Neural progenitor cell (in vitro differentiated cells): ENCODE results near the gene NANOGP8. TPM values are rescaled to one million over a fixed set of nuclear protein-coding genes. Genes with fewer than 3 reads are reported as not detected.

Experiments
- DNase-seq: peaks from one replicate; pipeline ENCODE4 v3.0.0-alpha.2; 2016; ENCODE audit warnings: low spot score
- H2AFZ ChIP-seq: fragments of 200-600 bp; sonication (generic); replicated peaks from 2 replicates; pipeline ENCODE4 v1.6.1; 2016; ENCODE audit warnings: antibody characterized with exemption
- H3F3A ChIP-seq: fragments of 200-600 bp; sonication (generic); 2 replicates; pipeline ENCODE4 v1.6.1; 2016; ENCODE audit warnings: antibody characterized with exemption, low read depth
- H3K27ac ChIP-seq: fragments of 200-600 bp; sonication (generic); 2 replicates; pipeline ENCODE4 v1.5.1; 2016; ENCODE audit warnings: mild to moderate bottlenecking
- H3K27me3 ChIP-seq: fragments of 200-600 bp; sonication (generic); 2 replicates; pipeline ENCODE4 v1.6.1; 2016; ENCODE audit warnings: mild to moderate bottlenecking, moderate library complexity
- H3K36me3 ChIP-seq: fragments of 200-600 bp; sonication (generic); 2 replicates; pipeline ENCODE4 v1.5.1; 2016
- H3K4me1 ChIP-seq: fragments of 200-600 bp; sonication (generic); 2 replicates; pipeline ENCODE4 v1.6.1; 2016; ENCODE audit warnings: mixed run types
- H3K4me2 ChIP-seq: fragments of 200-600 bp; sonication (generic); 2 replicates; pipeline ENCODE4 v1.6.1; 2016
- H3K4me3 ChIP-seq: fragments of 200-600 bp; sonication (generic); 2 replicates; pipeline ENCODE4 v1.5.1; 2016
- H3K79me2 ChIP-seq: fragments of 200-600 bp; sonication (generic); 2 replicates; pipeline ENCODE4 v1.6.1; 2016; ENCODE audit warnings: low read depth
- H3K9ac ChIP-seq: fragments of 200-600 bp; sonication (generic); 2 replicates; pipeline ENCODE4 v1.6.1; 2016
- H3K9me3 ChIP-seq: fragments of 200-600 bp; sonication (generic); 2 replicates; pipeline ENCODE4 v1.5.1; 2016; ENCODE audit warnings: low read depth
- H4K20me1 ChIP-seq: fragments of 200-600 bp; sonication (generic); 2 replicates; pipeline ENCODE4 v1.6.1; 2016; ENCODE audit warnings: low read depth
- H3K27ac Mint-ChIP-seq: 3 replicates; pipeline ENCODE4 v1.8.0; 2021; ENCODE audit warnings: mixed read lengths
- H3K27me3 Mint-ChIP-seq: 2 replicates; pipeline ENCODE4 v1.8.0; 2022; ENCODE audit warnings: low read depth, mild to moderate bottlenecking, inconsistent platforms, moderate library complexity, mixed read lengths; ENCODE audit not compliant: insufficient read depth
- H3K36me3 Mint-ChIP-seq: 3 replicates; pipeline ENCODE4 v1.8.0; 2021; ENCODE audit warnings: mixed read lengths
- H3K4me1 Mint-ChIP-seq: 3 replicates; pipeline ENCODE4 v1.8.0; 2021; ENCODE audit warnings: mixed read lengths
- H3K4me3 Mint-ChIP-seq: 3 replicates; pipeline ENCODE4 v1.8.0; 2021; ENCODE audit warnings: mild to moderate bottlenecking, moderate library complexity, mixed read lengths
- H3K9me3 Mint-ChIP-seq: 3 replicates; pipeline ENCODE4 v1.8.0; 2020; ENCODE audit warnings: mixed read lengths
- CTCF ChIP-seq: fragments of 200-600 bp; sonication (generic); IDR thresholded peaks from 2 replicates; pipeline ENCODE4 v1.5.1; 2017; ENCODE audit warnings: antibody characterized with exemption, mild to moderate bottlenecking
- EZH2 ChIP-seq: fragments of 200-600 bp; sonication (generic); IDR thresholded peaks from 2 replicates; pipeline ENCODE4 v1.6.1; 2017; ENCODE audit warnings: antibody characterized with exemption, mild to moderate bottlenecking, moderate library complexity
- EZH2phosphoT487 ChIP-seq: fragments of 200-600 bp; sonication (generic); IDR thresholded peaks from 2 replicates; pipeline ENCODE4 v1.6.1; 2017; ENCODE audit warnings: antibody characterized with exemption
- total RNA-seq: library from RNA; depleted of rRNA; stranded (reverse); fragments of >200 nt; gene quantifications from 2 replicates; pipeline ENCODE4 v1.2.3, GENCODE V29; 2015; ENCODE audit warnings: low replicate concordance

The NANOGP8 gene
- total RNA-seq, 1 donor from 2014 or later, result not detected

DNA sequence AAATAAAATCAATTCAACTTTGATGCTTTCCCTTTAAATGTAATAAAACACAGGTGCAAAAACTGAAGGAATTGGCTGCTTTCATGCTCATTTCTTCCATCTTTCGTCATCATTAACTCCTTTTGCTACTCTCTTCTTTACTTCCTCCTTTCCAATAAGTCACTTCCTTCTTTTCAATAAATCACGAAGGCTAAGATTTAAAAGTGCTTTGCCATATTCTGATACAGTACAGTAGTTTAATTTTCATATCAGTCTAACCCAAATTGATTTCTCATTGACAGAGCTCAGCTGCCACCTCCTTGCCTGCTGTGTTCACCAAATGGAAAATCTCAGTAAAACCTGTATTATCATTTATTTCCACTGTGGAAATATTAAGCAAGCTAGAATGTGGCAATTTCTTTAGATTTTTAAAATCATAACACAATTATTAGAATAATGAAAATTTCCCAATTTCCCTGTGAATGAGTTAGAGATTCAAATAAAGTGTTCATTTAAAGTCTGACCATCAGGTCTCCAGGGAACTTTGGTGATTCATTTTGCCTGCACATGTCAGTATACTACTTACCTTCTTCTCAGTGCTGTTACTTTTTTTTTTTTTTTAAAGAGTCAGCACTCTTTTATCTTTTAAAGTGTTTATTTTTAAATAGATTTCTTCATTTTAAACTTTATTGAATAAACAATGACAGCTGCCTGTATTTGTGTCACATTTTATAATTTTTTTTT is 41.6 kb downstream of the NANOGP8 start:
- Histone ChIP-seq H3K9me3 (no peaks in the 10 kb centered on the region), H3K27me3 (no peaks in the 10 kb centered on the region), H3K4me2 (no peak overlapping the region), H3K36me3 (no peaks in the 10 kb centered on the region), H3K79me2 (no peaks in the 10 kb centered on the region), H3K4me1 (no peaks in the 10 kb centered on the region), H2AFZ (no peak overlapping the region), H4K20me1 (no peaks in the 10 kb centered on the region), H3K9ac (no peak overlapping the region), H3K4me3 (no peak overlapping the region), H3F3A (no peaks in the 10 kb centered on the region), H3K27ac (no peak overlapping the region)
- Mint-ChIP-seq H3K27me3 (no peaks in the 10 kb centered on the region), H3K9me3 (no peaks in the 10 kb centered on the region), H3K4me1 (no peaks in the 10 kb centered on the region), H3K27ac (no peak overlapping the region), H3K36me3 (no peaks in the 10 kb centered on the region), H3K4me3 (no peak overlapping the region)
- DNase-seq, result no peak
- no peak for TF ChIP-seq EZH2phosphoT487
- no peak for TF ChIP-seq CTCF
- no peak for TF ChIP-seq EZH2

GRCh38 chr15:35040339-35041255 is 44.5 kb downstream of the NANOGP8 start:
- Histone ChIP-seq H3K4me1 (no peaks in the 10 kb centered on the region), H3K9me3 (no peaks in the 10 kb centered on the region), H4K20me1 (no peaks in the 10 kb centered on the region), H3K4me2 (no peak overlapping the region), H3K27ac (no peak overlapping the region), H3K27me3 (no peaks in the 10 kb centered on the region), H3K36me3 (no peaks in the 10 kb centered on the region), H3K9ac (no peak overlapping the region), H2AFZ (no peak overlapping the region), H3K4me3 (no peak overlapping the region), H3F3A (no peaks in the 10 kb centered on the region), H3K79me2 (no peaks in the 10 kb centered on the region)
- H3K4me1 Mint-ChIP-seq, result no peaks in the 10 kb centered on the region
- H3K27ac Mint-ChIP-seq, result no peak overlapping the region
- no peak for DNase-seq
- H3K4me3 Mint-ChIP-seq, result no peak overlapping the region
- H3K27me3 Mint-ChIP-seq, result no peaks in the 10 kb centered on the region
- no peaks in the 10 kb centered on the region for H3K9me3 Mint-ChIP-seq
- no peaks in the 10 kb centered on the region for H3K36me3 Mint-ChIP-seq
- no peak for TF ChIP-seq CTCF

DNA sequence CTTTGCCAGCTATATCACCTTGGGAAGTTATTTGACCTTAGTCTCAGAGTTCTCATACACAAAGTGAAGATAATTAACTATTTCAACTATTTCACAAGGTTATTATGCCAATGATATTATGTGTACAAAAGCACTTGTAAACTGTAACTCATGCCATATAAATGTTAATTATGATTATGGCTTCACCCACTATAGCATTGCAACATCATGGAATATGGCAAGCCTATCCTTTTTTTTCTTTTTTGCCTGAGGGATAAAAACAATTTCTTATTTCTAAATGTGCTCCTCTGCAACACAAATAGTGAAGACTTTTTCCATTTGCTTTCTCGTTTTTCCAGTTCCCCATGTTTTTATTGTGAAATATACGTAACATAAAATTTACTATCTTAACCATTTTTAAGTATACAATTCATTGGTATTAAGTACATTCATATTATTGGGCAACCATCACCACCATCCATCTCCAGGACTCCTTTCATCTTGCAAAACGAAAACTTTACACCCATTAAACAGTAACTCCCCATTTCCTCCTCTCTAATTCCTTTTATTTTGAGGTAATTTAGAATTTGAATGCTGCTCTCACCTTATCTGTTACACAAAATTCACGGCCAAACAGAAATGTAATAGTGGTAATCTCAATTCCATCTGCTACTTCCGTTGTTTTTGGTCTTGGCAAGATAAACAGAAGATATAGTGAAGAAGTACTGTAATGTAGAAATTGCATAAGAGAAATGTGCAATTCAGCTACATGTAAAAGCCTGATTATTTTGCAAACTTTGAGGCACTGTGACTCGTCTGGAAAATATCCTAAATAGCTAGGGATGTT is 46.3 kb downstream of the NANOGP8 start:
- Histone ChIP-seq H3K27ac (no peak overlapping the region), H2AFZ (no peak overlapping the region), H3K27me3 (no peaks in the 10 kb centered on the region), H3K9ac (no peak overlapping the region), H3K9me3 (no peaks in the 10 kb centered on the region), H3F3A (no peaks in the 10 kb centered on the region), H3K4me1 (no peaks in the 10 kb centered on the region), H4K20me1 (no peaks in the 10 kb centered on the region), H3K36me3 (no peaks in the 10 kb centered on the region), H3K4me2 (no peak overlapping the region), H3K79me2 (no peaks in the 10 kb centered on the region), H3K4me3 (no peak overlapping the region)
- no peaks in the 10 kb centered on the region for H3K36me3 Mint-ChIP-seq
- TF ChIP-seq EZH2phosphoT487, result no peak
- no peak for TF ChIP-seq CTCF
- no peak for TF ChIP-seq EZH2
- no peaks in the 10 kb centered on the region for H3K27me3 Mint-ChIP-seq
- H3K4me1 Mint-ChIP-seq, result no peaks in the 10 kb centered on the region
- H3K9me3 Mint-ChIP-seq, result no peaks in the 10 kb centered on the region
- H3K4me3 Mint-ChIP-seq, result no peak overlapping the region
- DNase-seq, result no peak
- no peak overlapping the region for H3K27ac Mint-ChIP-seq

Other genes with a start within 250 kb of the NANOGP8 start
- 38.4 and 54.3 TPM in 2 replicates for gene AQR, start 115.6 kb downstream of the NANOGP8 start, total RNA-seq
- gene ZNF770, start 97.0 kb downstream of the NANOGP8 start, total RNA-seq, result 34.0 and 56.1 TPM in 2 replicates